OCI-LY1 (cell line): ENCODE measurements around the gene ZDHHC9.

Experiments used
- CTCF ChIP-seq: fragments of 200-600 bp; sonication (generic), shearing (Covaris generic); IDR thresholded peaks from 2 replicates; pipeline ENCODE4 v1.5.1; 2017; ENCODE audit warnings: mild to moderate bottlenecking, antibody characterized with exemption, low read length, moderate library complexity, mixed read lengths
- EZH2 ChIP-seq: fragments of 200-600 bp; sonication (generic), shearing (Covaris generic); IDR thresholded peaks from 2 replicates; pipeline ENCODE4 v1.8.0; 2017; ENCODE audit warnings: borderline replicate concordance, mixed run types, mild to moderate bottlenecking, antibody characterized with exemption, low read length, moderate library complexity, mixed read lengths

- TF ChIP-seq CTCF (no peak), EZH2 (no peak)
These were observed 61.8 kb downstream of the ZDHHC9 start for GRCh38 chrX:129781680-129782495.
